Lower lobe of right lung (tissue), 2 donors: Measurements from ENCODE around the gene CTSW. TPM values are rescaled to one million over a fixed set of nuclear protein-coding genes. Genes with fewer than 3 reads are reported as not detected.

Experiments used
- ATAC-seq, 2 donors: fragments of 200-7000 bp; cut with Tn5 transposase; one replicate each; pipeline ENCODE4 v1.9.1; 2020 to 2022; ENCODE audit warnings: mild to moderate bottlenecking in 2 of 2, moderate library complexity in 2 of 2
- DNase-seq: peaks from one replicate; pipeline ENCODE4 v3.0.0-alpha.2; 2020
- H3K27ac ChIP-seq: fragments of 200-600 bp; one replicate; pipeline ENCODE4 v1.8.0; 2022
- H3K27me3 ChIP-seq: fragments of 200-600 bp; one replicate; pipeline ENCODE4 v1.8.0; 2022; ENCODE audit warnings: low read depth
- H3K36me3 ChIP-seq: fragments of 200-600 bp; one replicate; pipeline ENCODE4 v1.8.0; 2022; ENCODE audit warnings: mild to moderate bottlenecking
- H3K4me1 ChIP-seq: fragments of 200-600 bp; one replicate; pipeline ENCODE4 v1.8.0; 2022
- H3K4me3 ChIP-seq: fragments of 200-600 bp; one replicate; pipeline ENCODE4 v1.8.0; 2022; ENCODE audit warnings: mild to moderate bottlenecking
- H3K9me3 ChIP-seq: fragments of 200-600 bp; one replicate; pipeline ENCODE4 v1.8.0; 2022
- CTCF ChIP-seq: fragments of 200-600 bp; IDR thresholded peaks from one replicate; pipeline ENCODE4 v1.8.0; 2022; ENCODE audit warnings: antibody characterized with exemption, mild to moderate bottlenecking
- intact Hi-C: fragments of 100-400 bp; cut with DNase I; formaldehyde crosslinking; loops from one replicate; pipeline ENCODE4 v1.11.0; 2022
- total RNA-seq: library from RNA; stranded (reverse); fragmentation: NEBNext Ultra II Directional; extraction: Animal tissue kit (Norgen Biotek cat#: 25700); gene quantifications from one replicate; pipeline ENCODE4 v1.2.1, GENCODE V29; 2021
- donor health status: DM: no; HTN: yes; CAD: no; lungs with severe emphysema.

CTSW gene
- total RNA-seq, 1 donor from 2014 or later: 20.6 TPM

DNA sequence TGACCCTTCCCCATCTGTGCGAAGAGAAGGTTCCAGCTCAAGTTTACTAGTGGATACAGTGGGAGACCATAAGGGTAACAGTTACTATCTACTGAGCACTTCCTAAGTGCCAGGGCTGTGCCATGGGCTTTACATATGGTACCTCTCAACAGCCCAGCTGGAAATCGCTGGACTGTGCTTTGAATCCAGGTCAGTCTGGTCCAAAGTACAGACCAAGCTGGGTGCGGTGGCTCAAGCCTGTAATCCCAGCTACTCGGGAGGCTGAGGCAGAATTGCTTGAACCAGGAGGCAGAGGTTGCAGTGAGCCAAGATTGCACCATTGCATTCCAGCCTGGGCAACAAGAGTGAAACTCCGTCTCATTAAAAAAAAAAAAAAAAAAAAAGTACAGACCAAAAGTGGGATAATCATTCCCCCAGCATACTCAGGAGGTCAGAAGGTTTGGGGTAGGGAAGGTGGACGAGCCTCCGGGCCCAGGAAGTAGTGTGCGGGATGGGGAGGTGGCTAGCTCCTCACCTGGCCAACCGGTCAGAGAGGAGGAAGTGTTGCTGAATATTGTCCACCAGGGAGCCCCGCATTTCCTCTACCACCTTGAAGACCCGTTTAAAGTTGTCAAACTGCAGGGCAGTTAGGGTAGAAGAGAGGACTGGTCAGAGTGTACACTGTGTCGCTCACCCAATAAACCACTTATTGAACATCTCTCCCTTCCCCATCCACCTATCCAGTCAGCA, 6.3 kb downstream of the CTSW start:
- Histone ChIP-seq H3K9me3 (no peaks in the 10 kb centered on the region), H3K4me3 (no peak overlapping the region), H3K27me3 (no peaks in the 10 kb centered on the region), H3K27ac (no peak overlapping the region), H3K4me1 (peaks cover 34% of the 10 kb centered on the region), H3K36me3 (peaks cover 44% of the 10 kb centered on the region)
- intact Hi-C loops: loop anchor here (10.0 kb wide), 1 partner anchor 99 kb away; no protein-coding TSS in a partner anchor
- peak; percentile 7 for DNase-seq
- no peak for TF ChIP-seq CTCF
- ATAC-seq: no peak

- no peak for TF ChIP-seq CTCF
- peak; percentile 47 for DNase-seq
- peaks cover 41% of the 10 kb centered on the region for H3K36me3 ChIP-seq
- peak overlapping the region; percentile 88 for H3K4me3 ChIP-seq
- H3K27me3 ChIP-seq: no peaks in the 10 kb centered on the region
- H3K4me1 ChIP-seq: peaks cover 45% of the 10 kb centered on the region
- intact Hi-C loops: loop anchor here (10.0 kb wide), 1 partner anchor 98 kb away; no protein-coding TSS in a partner anchor
- H3K9me3 ChIP-seq: no peaks in the 10 kb centered on the region
- peak overlapping the region; percentile 98 for H3K27ac ChIP-seq
- ATAC-seq: no peak
These were observed 7.4 kb downstream of the CTSW start for GRCh38 chr11:65886826-65887722.

DNA sequence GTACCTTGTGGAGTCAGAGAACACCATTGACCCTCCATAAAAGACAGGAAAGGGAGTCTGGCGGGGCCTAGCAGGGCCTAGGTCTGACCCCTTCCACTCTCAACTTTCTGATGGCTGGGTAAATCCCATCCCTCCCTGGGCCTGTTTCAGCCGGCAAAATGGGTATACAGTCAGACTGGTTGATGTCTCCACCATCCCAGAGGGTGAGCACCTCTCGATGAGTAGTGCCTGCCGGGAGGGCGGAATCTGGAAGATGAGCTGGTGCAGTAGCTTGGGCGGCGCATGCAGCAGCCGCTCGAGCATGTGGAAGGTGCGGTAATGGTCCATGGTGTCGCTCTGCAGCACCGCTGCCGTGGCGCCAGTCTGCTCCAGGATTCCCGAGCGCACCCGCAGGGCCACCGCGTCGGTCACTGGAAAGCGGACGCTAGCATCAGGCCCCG, 8.1 kb downstream of the CTSW start:
- Histone ChIP-seq H3K27ac (peak overlapping the region; percentile 98), H3K9me3 (no peaks in the 10 kb centered on the region), H3K4me3 (peak overlapping the region; percentile 88), H3K36me3 (peaks cover 34% of the 10 kb centered on the region), H3K27me3 (no peaks in the 10 kb centered on the region), H3K4me1 (peaks cover 52% of the 10 kb centered on the region)
- ATAC-seq (no peak), DNase-seq (no peak)
- TF ChIP-seq CTCF: no peak
- intact Hi-C loops: loop anchor here (10.0 kb wide), 1 partner anchor 97 kb away; no protein-coding TSS in a partner anchor

GRCh38 chr11:65888163-65888814, 8.7 kb downstream of the CTSW start, which contains the start of gene FIBP:
Gene FIBP, minus strand, starts transcription at chr11:65888471. Its CDS starts 53 bp downstream, at chr11:65888418.
- Histone ChIP-seq H3K4me3 (peak within 1 kb of the TSS; percentile 88), H3K27ac (peak within 1 kb of the TSS; percentile 98), H3K36me3 (peaks cover 29% of the 10 kb centered on the region), H3K27me3 (no peaks in the 10 kb centered on the region), H3K4me1 (peaks cover 57% of the 10 kb centered on the region), H3K9me3 (no peaks in the 10 kb centered on the region)
- DNase-seq (peak; percentile 98), ATAC-seq (peak; percentile 89 to 90)
- intact Hi-C loops: loop anchor here (10.0 kb wide), 1 partner anchor 97 kb away; no protein-coding TSS in a partner anchor
- peak; percentile 83 for TF ChIP-seq CTCF
